Measurements from ENCODE around the gene PCK2.

PCK2 gene

DNA sequence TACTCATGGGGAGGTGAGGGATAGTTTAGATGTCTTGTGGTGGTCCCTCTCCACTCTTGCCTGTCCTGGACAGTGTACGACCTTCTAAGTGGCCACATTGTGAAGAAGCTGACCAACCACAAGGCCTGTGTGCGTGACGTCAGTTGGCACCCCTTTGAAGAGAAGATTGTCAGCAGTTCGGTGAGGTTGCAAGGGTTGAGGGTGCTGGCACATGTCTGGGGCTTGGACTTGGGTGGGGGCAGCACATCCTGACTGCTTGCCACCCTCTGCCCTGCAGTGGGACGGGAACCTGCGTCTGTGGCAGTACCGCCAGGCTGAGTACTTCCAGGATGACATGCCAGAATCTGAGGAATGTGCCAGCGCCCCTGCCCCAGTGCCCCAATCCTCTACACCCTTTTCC lies 28.8 kb downstream of the PCK2 start:
- no peak overlapping the region for H3K4me2 ChIP-seq (ENCODE audit: low read depth, low read length, poor library complexity, severe bottlenecking)
- H3K9me3 ChIP-seq (ENCODE audit: insufficient read depth, low read depth, low read length), result no peaks in the 10 kb centered on the region
- H3K4me3 ChIP-seq (ENCODE audit: low read length, poor library complexity, severe bottlenecking), result no peak overlapping the region
- no peaks in the 10 kb centered on the region for H3K27me3 ChIP-seq (ENCODE audit: insufficient read depth, low read length, poor library complexity, severe bottlenecking)
- no peak overlapping the region for H2AFZ ChIP-seq (ENCODE audit: low read length)
- no peaks in the 10 kb centered on the region for H4K20me1 ChIP-seq (ENCODE audit: insufficient read depth, low read length, poor library complexity, severe bottlenecking)
- H3K4me1 ChIP-seq (ENCODE audit: insufficient read depth, low read length, poor library complexity, severe bottlenecking), result no peaks in the 10 kb centered on the region
- no peaks in the 10 kb centered on the region for H3F3A ChIP-seq (ENCODE audit: low read depth)
- TF ChIP-seq EZH2phosphoT487 (IDR thresholded peaks at IDR 0.05; ENCODE audit: borderline replicate concordance) (no peak), CTCF (conservative IDR thresholded peaks at IDR 0.05; ENCODE audit: low read length) (no peak)
- H3K9me2 ChIP-seq (replicated peaks; ENCODE audit: low read depth, low read length), result no peaks in the 10 kb centered on the region
- H3K36me3 ChIP-seq (ENCODE audit: insufficient read depth, low read length), result peaks cover 42% of the 10 kb centered on the region
- no peak overlapping the region for H3K9ac ChIP-seq (ENCODE audit: low read depth, low read length, poor library complexity, severe bottlenecking)
- no peaks in the 10 kb centered on the region for H3K79me2 ChIP-seq (ENCODE audit: insufficient read depth, low read length)

GRCh38 chr14:24123424-24124417 lies 29.6 kb downstream of the PCK2 start:
- no peaks in the 10 kb centered on the region for H3K27me3 ChIP-seq (ENCODE audit: insufficient read depth, low read length, poor library complexity, severe bottlenecking)
- TF ChIP-seq EZH2phosphoT487 (IDR thresholded peaks at IDR 0.05; ENCODE audit: borderline replicate concordance) (no peak), CTCF (conservative IDR thresholded peaks at IDR 0.05; ENCODE audit: low read length) (no peak)
- H3K9me2 ChIP-seq (replicated peaks; ENCODE audit: low read depth, low read length), result no peaks in the 10 kb centered on the region
- no peak overlapping the region for H2AFZ ChIP-seq (ENCODE audit: low read length)
- H3K4me1 ChIP-seq (ENCODE audit: insufficient read depth, low read length, poor library complexity, severe bottlenecking), result no peaks in the 10 kb centered on the region
- H4K20me1 ChIP-seq (ENCODE audit: insufficient read depth, low read length, poor library complexity, severe bottlenecking), result no peaks in the 10 kb centered on the region
- no peaks in the 10 kb centered on the region for H3F3A ChIP-seq (ENCODE audit: low read depth)
- H3K36me3 ChIP-seq (ENCODE audit: insufficient read depth, low read length), result peaks cover 33% of the 10 kb centered on the region
- no peaks in the 10 kb centered on the region for H3K9me3 ChIP-seq (ENCODE audit: insufficient read depth, low read depth, low read length)
- no peaks in the 10 kb centered on the region for H3K79me2 ChIP-seq (ENCODE audit: insufficient read depth, low read length)
- H3K4me3 ChIP-seq (ENCODE audit: low read length, poor library complexity, severe bottlenecking), result no peak overlapping the region
- no peak overlapping the region for H3K9ac ChIP-seq (ENCODE audit: low read depth, low read length, poor library complexity, severe bottlenecking)
- H3K4me2 ChIP-seq (ENCODE audit: low read depth, low read length, poor library complexity, severe bottlenecking), result no peak overlapping the region

- H3K9me3 ChIP-seq (ENCODE audit: insufficient read depth, low read depth, low read length), result no peaks in the 10 kb centered on the region
- no peak overlapping the region for H2AFZ ChIP-seq (ENCODE audit: low read length)
- no peaks in the 10 kb centered on the region for H4K20me1 ChIP-seq (ENCODE audit: insufficient read depth, low read length, poor library complexity, severe bottlenecking)
- H3K4me2 ChIP-seq (ENCODE audit: low read depth, low read length, poor library complexity, severe bottlenecking), result no peak overlapping the region
- H3K9ac ChIP-seq (ENCODE audit: low read depth, low read length, poor library complexity, severe bottlenecking), result no peak overlapping the region
- no peaks in the 10 kb centered on the region for H3K9me2 ChIP-seq (replicated peaks; ENCODE audit: low read depth, low read length)
- H3K27me3 ChIP-seq (ENCODE audit: insufficient read depth, low read length, poor library complexity, severe bottlenecking), result no peaks in the 10 kb centered on the region
- peaks cover 8% of the 10 kb centered on the region for H3K4me1 ChIP-seq (ENCODE audit: insufficient read depth, low read length, poor library complexity, severe bottlenecking)
- peaks cover 7% of the 10 kb centered on the region; the same call in 1 of the 2 replicates for H3K36me3 ChIP-seq (ENCODE audit: insufficient read depth, low read length)
- TF ChIP-seq CTCF (conservative IDR thresholded peaks at IDR 0.05; ENCODE audit: low read length) (no peak), EZH2phosphoT487 (IDR thresholded peaks at IDR 0.05; ENCODE audit: borderline replicate concordance) (no peak)
- no peaks in the 10 kb centered on the region for H3K79me2 ChIP-seq (ENCODE audit: insufficient read depth, low read length)
- H3K4me3 ChIP-seq (ENCODE audit: low read length, poor library complexity, severe bottlenecking), result no peak overlapping the region
- H3F3A ChIP-seq (ENCODE audit: low read depth), result no peaks in the 10 kb centered on the region
Measured at GRCh38 chr14:24126939-24127338, 32.8 kb downstream of the PCK2 start.

Data from Loucy (cell line).